COR-L47 (cell line): ENCODE results near the gene MOG.
A peak's percentile ranks its signal among the peaks of the same experiment; 100 is the strongest.

ENCODE experiments used
- DNase-seq: peaks from one replicate; lab custom pipeline; 2025; lab: John Stamatoyannopoulos, UW

The MOG gene

GRCh38 chr6:29656798-29657197, at the start of gene MOG:
Gene MOG, plus strand, starts transcription at chr6:29657092. Its CDS starts 118 bp downstream, at chr6:29657210.
- DNase-seq, result no peak

- DNase-seq, result no peak
These were observed 48.8 kb upstream of the MOG start for GRCh38 chr6:29608131-29608530.

- no peak for DNase-seq
These were observed 46.4 kb upstream of the MOG start for GRCh38 chr6:29610540-29610939.

- no peak for DNase-seq
These were observed 45.5 kb upstream of the MOG start for GRCh38 chr6:29611426-29611825.

GRCh38 chr6:29617782-29618554, 38.9 kb upstream of the MOG start:
- DNase-seq, result no peak

GRCh38 chr6:29619578-29620160, 37.2 kb upstream of the MOG start:
- no peak for DNase-seq

- DNase-seq, result no peak
These were observed 36.3 kb upstream of the MOG start for GRCh38 chr6:29620630-29621029.

- DNase-seq, result peak; percentile 44
These were observed 32.4 kb upstream of the MOG start for GRCh38 chr6:29624520-29624961.

GRCh38 chr6:29625337-29625930, 31.5 kb upstream of the MOG start:
- no peak for DNase-seq

- no peak for DNase-seq
These were observed 29.7 kb upstream of the MOG start for GRCh38 chr6:29626948-29627754.

GRCh38 chr6:29627755-29628418, 29.0 kb upstream of the MOG start:
- peak; percentile 26 for DNase-seq

GRCh38 chr6:29628419-29629281, 28.2 kb upstream of the MOG start:
- peak; percentile 84 for DNase-seq

- no peak for DNase-seq
These were observed 27.3 kb upstream of the MOG start for GRCh38 chr6:29629571-29629970.

- DNase-seq, result no peak
These were observed 26.6 kb upstream of the MOG start for GRCh38 chr6:29630315-29630714.

GRCh38 chr6:29631209-29631810, 25.6 kb upstream of the MOG start:
- no peak for DNase-seq

GRCh38 chr6:29631860-29632731, 24.8 kb upstream of the MOG start:
- peak; percentile 50 for DNase-seq

- DNase-seq, result peak; percentile 89
These were observed 23.9 kb upstream of the MOG start, which contains the start of gene GABBR1 for GRCh38 chr6:29632789-29633533. Gene GABBR1, minus strand, starts transcription at chr6:29633183. Its CDS starts 798 bp downstream, at chr6:29632385.

GRCh38 chr6:29633534-29633905, 23.4 kb upstream of the MOG start:
- no peak for DNase-seq

GRCh38 chr6:29637247-29637646, 19.6 kb upstream of the MOG start:
- DNase-seq, result no peak
